IMR-90 (cell line): ENCODE measurements around the gene ERN1. TPM values are rescaled to one million over a fixed set of nuclear protein-coding genes. Genes with fewer than 3 reads are reported as not detected.

ENCODE experiments used
- BHLHE40 ChIP-seq: fragments of 150-350 bp; IDR thresholded peaks from 2 replicates; pipeline ENCODE4 v1.6.1; 2016; ENCODE audit warnings: mild to moderate bottlenecking, low read depth, low read length
- polyA plus RNA-seq, 3 experiments: library from polyadenylated mRNA; depleted of rRNA; stranded (reverse); fragments of >200 nt; gene quantifications; 2 replicates each; pipeline ENCODE4 v1.2.3, GENCODE V29; 2012; ENCODE audit warnings: low replicate concordance in 1 of 3
- total RNA-seq: library from RNA; depleted of rRNA; stranded (reverse); fragments of >200 nt; gene quantifications from 2 replicates; pipeline ENCODE4 v1.2.3, GENCODE V29; 2012
- TF ChIP-seq, protein P1 (sequence below): fragments of 150-350 bp; IDR thresholded peaks from 2 replicates; pipeline ENCODE4 v1.6.1; 2016; ENCODE audit warnings: low read depth, mild to moderate bottlenecking, low read length, moderate library complexity, borderline replicate concordance

Gene ERN1
- total and polyA plus RNA-seq, 2 of the 4 experiments (the other 2 are of a cell fraction): 2.7 to 4.1 TPM

DNA sequence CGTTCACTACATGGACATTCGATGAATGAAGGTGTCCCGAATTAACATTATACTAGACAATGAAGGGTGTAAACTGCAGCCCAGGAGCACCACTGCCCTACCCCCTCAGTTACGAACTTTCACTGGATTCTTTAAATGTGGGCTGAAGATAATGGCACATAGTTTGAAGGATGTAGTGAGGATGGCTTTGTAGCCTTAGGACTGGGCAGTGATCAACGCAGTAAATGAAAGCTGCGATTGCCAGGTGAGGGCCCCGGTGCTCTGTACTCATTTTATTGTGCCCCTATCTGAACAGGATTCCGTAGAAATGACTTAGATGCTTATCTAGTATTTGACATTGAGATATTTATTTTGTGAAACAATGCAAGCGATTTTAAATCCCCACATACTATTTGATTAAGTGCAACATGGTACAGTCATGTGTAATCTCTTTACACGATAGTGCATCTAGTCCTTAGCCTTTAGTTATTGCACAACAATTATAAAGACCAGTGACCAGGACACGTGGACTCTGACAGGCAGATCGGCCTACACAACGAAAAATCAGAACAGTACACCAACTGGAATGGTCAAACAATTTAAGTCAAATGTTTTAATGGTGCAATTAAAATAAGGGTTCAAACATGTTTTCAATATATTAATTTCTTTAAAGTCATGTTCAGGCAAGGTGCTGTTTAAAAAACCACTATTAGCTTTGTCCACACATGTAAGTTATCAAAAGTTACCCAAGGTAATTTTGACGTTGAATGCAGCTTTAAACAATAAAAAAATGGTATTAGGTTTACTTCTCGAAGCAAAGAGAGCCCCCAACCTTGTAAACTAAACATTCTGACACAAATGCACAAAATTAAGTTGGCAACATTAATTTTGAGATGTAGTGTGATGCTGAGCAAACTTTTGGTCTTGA lies 17.4 kb upstream of the ERN1 start (continued):
- TF ChIP-seq, protein P1, sequence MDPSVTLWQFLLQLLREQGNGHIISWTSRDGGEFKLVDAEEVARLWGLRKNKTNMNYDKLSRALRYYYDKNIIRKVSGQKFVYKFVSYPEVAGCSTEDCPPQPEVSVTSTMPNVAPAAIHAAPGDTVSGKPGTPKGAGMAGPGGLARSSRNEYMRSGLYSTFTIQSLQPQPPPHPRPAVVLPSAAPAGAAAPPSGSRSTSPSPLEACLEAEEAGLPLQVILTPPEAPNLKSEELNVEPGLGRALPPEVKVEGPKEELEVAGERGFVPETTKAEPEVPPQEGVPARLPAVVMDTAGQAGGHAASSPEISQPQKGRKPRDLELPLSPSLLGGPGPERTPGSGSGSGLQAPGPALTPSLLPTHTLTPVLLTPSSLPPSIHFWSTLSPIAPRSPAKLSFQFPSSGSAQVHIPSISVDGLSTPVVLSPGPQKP: no peak
- no peak for TF ChIP-seq BHLHE40
